Measurements from ENCODE around the gene ZNF44.

DNA sequence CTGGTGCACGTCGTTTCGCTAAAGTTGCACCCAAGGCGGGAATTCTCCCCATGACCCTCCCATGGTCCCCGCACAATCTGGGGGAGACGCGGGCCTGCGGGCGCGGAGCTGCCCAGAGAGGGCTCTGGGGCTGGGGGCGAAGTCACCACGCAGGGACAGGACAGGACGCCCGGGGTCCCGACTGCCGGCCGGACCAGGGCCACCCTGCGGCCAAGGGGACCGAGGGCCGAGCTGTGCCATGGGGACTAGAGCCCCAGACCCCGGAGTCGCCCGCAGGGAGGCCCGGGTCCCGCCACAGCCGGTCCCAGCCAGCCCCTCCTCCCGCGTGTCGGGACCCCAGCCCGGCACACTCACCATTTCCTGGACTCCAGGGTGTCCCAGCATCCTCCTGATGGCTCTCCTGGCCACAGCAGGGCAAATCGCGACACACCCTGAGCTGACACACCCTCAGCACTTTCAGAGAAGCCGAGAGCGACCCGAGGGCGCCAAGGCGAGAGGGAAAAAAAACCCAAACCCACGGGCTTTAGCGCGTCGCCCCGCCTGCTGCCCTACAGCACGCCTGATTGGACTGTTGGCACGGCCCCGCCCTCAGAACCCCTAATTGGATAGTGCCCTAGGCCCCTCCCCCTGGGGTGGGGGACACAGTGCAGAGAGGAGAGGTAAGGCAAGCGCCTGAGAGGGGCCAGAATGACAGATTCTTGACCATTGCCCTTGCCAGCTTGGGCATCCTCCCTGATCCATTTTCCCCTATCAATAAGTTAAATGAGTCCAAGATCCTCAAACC lies 28.6 kb downstream of the ZNF44 start:
- TF ChIP-seq, protein P1, sequence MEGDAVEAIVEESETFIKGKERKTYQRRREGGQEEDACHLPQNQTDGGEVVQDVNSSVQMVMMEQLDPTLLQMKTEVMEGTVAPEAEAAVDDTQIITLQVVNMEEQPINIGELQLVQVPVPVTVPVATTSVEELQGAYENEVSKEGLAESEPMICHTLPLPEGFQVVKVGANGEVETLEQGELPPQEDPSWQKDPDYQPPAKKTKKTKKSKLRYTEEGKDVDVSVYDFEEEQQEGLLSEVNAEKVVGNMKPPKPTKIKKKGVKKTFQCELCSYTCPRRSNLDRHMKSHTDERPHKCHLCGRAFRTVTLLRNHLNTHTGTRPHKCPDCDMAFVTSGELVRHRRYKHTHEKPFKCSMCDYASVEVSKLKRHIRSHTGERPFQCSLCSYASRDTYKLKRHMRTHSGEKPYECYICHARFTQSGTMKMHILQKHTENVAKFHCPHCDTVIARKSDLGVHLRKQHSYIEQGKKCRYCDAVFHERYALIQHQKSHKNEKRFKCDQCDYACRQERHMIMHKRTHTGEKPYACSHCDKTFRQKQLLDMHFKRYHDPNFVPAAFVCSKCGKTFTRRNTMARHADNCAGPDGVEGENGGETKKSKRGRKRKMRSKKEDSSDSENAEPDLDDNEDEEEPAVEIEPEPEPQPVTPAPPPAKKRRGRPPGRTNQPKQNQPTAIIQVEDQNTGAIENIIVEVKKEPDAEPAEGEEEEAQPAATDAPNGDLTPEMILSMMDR (conservative IDR thresholded peaks at IDR 0.05; ENCODE audit: low read depth in 2 of 2), result no peak
- TF ChIP-seq POLR2AphosphoS5 (IDR thresholded peaks at IDR 0.05; ENCODE audit: low read depth) (no peak), CREB1 (CRISPR knock-in tag; IDR thresholded peaks at IDR 0.05; ENCODE audit: low read depth) (no peak)
- TF ChIP-seq, protein P2, sequence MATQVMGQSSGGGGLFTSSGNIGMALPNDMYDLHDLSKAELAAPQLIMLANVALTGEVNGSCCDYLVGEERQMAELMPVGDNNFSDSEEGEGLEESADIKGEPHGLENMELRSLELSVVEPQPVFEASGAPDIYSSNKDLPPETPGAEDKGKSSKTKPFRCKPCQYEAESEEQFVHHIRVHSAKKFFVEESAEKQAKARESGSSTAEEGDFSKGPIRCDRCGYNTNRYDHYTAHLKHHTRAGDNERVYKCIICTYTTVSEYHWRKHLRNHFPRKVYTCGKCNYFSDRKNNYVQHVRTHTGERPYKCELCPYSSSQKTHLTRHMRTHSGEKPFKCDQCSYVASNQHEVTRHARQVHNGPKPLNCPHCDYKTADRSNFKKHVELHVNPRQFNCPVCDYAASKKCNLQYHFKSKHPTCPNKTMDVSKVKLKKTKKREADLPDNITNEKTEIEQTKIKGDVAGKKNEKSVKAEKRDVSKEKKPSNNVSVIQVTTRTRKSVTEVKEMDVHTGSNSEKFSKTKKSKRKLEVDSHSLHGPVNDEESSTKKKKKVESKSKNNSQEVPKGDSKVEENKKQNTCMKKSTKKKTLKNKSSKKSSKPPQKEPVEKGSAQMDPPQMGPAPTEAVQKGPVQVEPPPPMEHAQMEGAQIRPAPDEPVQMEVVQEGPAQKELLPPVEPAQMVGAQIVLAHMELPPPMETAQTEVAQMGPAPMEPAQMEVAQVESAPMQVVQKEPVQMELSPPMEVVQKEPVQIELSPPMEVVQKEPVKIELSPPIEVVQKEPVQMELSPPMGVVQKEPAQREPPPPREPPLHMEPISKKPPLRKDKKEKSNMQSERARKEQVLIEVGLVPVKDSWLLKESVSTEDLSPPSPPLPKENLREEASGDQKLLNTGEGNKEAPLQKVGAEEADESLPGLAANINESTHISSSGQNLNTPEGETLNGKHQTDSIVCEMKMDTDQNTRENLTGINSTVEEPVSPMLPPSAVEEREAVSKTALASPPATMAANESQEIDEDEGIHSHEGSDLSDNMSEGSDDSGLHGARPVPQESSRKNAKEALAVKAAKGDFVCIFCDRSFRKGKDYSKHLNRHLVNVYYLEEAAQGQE (IDR thresholded peaks at IDR 0.05; ENCODE audit: unreplicated experiment), result no peak

All from GM23338 (cell line).